Esophagus squamous epithelium (tissue), 4 donors: ENCODE results near the gene MGA.

Experiments
- POLR2A ChIP-seq, 4 donors: fragments of 450-650 bp; IDR thresholded peaks; one replicate each; pipeline ENCODE4 v1.6.1; 2017; ENCODE audit warnings: antibody characterized with exemption in 4 of 4, mild to moderate bottlenecking in 4 of 4, moderate library complexity in 3 of 4
- TF ChIP-seq, protein P1 (sequence below), 6 experiments: fragments of 450-650 bp in 4 of 6; fragments of 200-600 bp in 2 of 6; sonication (generic) in 2 of 6; IDR thresholded peaks; one replicate each; pipeline ENCODE4 v1.5.1; 2016 to 2019; ENCODE audit warnings: antibody characterized with exemption in 6 of 6, mild to moderate bottlenecking in 4 of 6, moderate library complexity in 4 of 6

GRCh38 chr15:41631880-41632470, 28.2 kb upstream of the MGA start:
- TF ChIP-seq, protein P1, sequence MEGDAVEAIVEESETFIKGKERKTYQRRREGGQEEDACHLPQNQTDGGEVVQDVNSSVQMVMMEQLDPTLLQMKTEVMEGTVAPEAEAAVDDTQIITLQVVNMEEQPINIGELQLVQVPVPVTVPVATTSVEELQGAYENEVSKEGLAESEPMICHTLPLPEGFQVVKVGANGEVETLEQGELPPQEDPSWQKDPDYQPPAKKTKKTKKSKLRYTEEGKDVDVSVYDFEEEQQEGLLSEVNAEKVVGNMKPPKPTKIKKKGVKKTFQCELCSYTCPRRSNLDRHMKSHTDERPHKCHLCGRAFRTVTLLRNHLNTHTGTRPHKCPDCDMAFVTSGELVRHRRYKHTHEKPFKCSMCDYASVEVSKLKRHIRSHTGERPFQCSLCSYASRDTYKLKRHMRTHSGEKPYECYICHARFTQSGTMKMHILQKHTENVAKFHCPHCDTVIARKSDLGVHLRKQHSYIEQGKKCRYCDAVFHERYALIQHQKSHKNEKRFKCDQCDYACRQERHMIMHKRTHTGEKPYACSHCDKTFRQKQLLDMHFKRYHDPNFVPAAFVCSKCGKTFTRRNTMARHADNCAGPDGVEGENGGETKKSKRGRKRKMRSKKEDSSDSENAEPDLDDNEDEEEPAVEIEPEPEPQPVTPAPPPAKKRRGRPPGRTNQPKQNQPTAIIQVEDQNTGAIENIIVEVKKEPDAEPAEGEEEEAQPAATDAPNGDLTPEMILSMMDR (IDR thresholded peaks at IDR 0.05) = no peak
- TF ChIP-seq POLR2A (IDR thresholded peaks at IDR 0.05) = no peak
